CD1c-positive myeloid dendritic cell (primary cell): ENCODE data around the gene GPLD1.

Experiments used
- DNase-seq: peaks from one replicate; pipeline ENCODE4 v3.0.0-alpha.2; 2016; ENCODE audit errors: extremely low spot score

The GPLD1 gene

GRCh38 chr6:24381476-24382219, 107.7 kb downstream of the GPLD1 start:
- no peak for DNase-seq

GRCh38 chr6:24378473-24379097, 110.8 kb downstream of the GPLD1 start:
- no peak for DNase-seq
